Tibial nerve (tissue), 3 donors: ENCODE results near the gene KDM5C.

ENCODE experiments used
- CTCF ChIP-seq, 5 experiments: fragments of 200-600 bp in 3 of 5; fragments of 450-650 bp in 2 of 5; sonication (generic) in 3 of 5; IDR thresholded peaks; one replicate each; pipeline ENCODE4 v1.5.1; 2016 to 2019; ENCODE audit warnings: antibody characterized with exemption in 5 of 5, mild to moderate bottlenecking in 3 of 5, moderate library complexity in 2 of 5
- POLR2A ChIP-seq, 2 donors: fragments of 450-650 bp; IDR thresholded peaks; one replicate each; pipeline ENCODE4 v1.6.1; 2017; ENCODE audit warnings: antibody characterized with exemption in 2 of 2, mild to moderate bottlenecking in 2 of 2, moderate library complexity in 2 of 2

- TF ChIP-seq CTCF (IDR thresholded peaks at IDR 0.05) (no peak), POLR2A (IDR thresholded peaks at IDR 0.05) (no peak)
These were observed 38.7 kb downstream of the KDM5C start for GRCh38 chrX:53186351-53186750.
